Esophagus mucosa (tissue), 1 donor: ENCODE results near the gene ARSG. TPM values are rescaled to one million over a fixed set of nuclear protein-coding genes. Genes with fewer than 3 reads are reported as not detected.
"Not testable (repeated sequence)": the region's sequence is repeated elsewhere in the genome, so short reads cannot be mapped to it uniquely, and the experiment has no call there.

Experiments
- ATAC-seq: fragments of 200-7000 bp; cut with Tn5 transposase; one replicate; pipeline ENCODE4 v1.9.1; 2020
- total RNA-seq: library from RNA; stranded (reverse); gene quantifications from one replicate; pipeline ENCODE4 v1.2.4, GENCODE V29; 2023
- donor health status: DM: yes; HTN: yes; CAD: no.

The ARSG gene
- total RNA-seq, 1 donor from 2014 or later, result 6.8 TPM

- no peak for ATAC-seq
Observed at GRCh38 chr17:68277807-68278206, 13.5 kb upstream of the ARSG start.

GRCh38 chr17:68281965-68282364, 9.3 kb upstream of the ARSG start:
- not testable (repeated sequence) for ATAC-seq

- no peak for ATAC-seq
Observed at GRCh38 chr17:68288375-68288774, 2.9 kb upstream of the ARSG start.

- ATAC-seq, result no peak
Observed at GRCh38 chr17:68288804-68289203, 2.5 kb upstream of the ARSG start.

GRCh38 chr17:68289473-68289872, 1.8 kb upstream of the ARSG start:
- peak; percentile 35 for ATAC-seq

GRCh38 chr17:68289936-68290267, 1.4 kb upstream of the ARSG start:
- ATAC-seq, result no peak

- ATAC-seq, result no peak
Observed at GRCh38 chr17:68290268-68290954, 884 bp upstream of the ARSG start.

- ATAC-seq, result peak; percentile 73
Observed at GRCh38 chr17:68291836-68292688, 767 bp downstream of the ARSG start.

GRCh38 chr17:68292689-68293040, 1.4 kb downstream of the ARSG start:
- ATAC-seq, result no peak

GRCh38 chr17:68293490-68294195, 2.3 kb downstream of the ARSG start:
- no peak for ATAC-seq

GRCh38 chr17:68294196-68294555, 2.9 kb downstream of the ARSG start:
- ATAC-seq, result no peak

- ATAC-seq, result no peak
Observed at GRCh38 chr17:68294617-68295016, 3.3 kb downstream of the ARSG start.

GRCh38 chr17:68295086-68295485, 3.8 kb downstream of the ARSG start:
- no peak for ATAC-seq

GRCh38 chr17:68296217-68297191, 5.2 kb downstream of the ARSG start:
- ATAC-seq, result peak; percentile 39

GRCh38 chr17:68297195-68297594, 5.9 kb downstream of the ARSG start:
- peak; percentile 27 for ATAC-seq

GRCh38 chr17:68298601-68299000, 7.3 kb downstream of the ARSG start:
- no peak for ATAC-seq

GRCh38 chr17:68299817-68300216, 8.5 kb downstream of the ARSG start:
- ATAC-seq, result no peak

- peak; percentile 51 for ATAC-seq
Observed at GRCh38 chr17:68301438-68301959, 10.2 kb downstream of the ARSG start.

- ATAC-seq, result no peak
Observed at GRCh38 chr17:68302066-68302564, 10.8 kb downstream of the ARSG start.

- no peak for ATAC-seq
Observed at GRCh38 chr17:68302666-68303065, 11.4 kb downstream of the ARSG start.

GRCh38 chr17:68304706-68305105, 13.4 kb downstream of the ARSG start:
- ATAC-seq, result no peak

GRCh38 chr17:68305142-68305541, 13.8 kb downstream of the ARSG start:
- peak; percentile 34 for ATAC-seq
